Smooth muscle cell (in vitro differentiated cells): ENCODE measurements around the gene TMEM238. TPM values are rescaled to one million over a fixed set of nuclear protein-coding genes. Genes with fewer than 3 reads are reported as not detected.

Experiments
- DNase-seq: peaks from one replicate; lab custom pipeline; 2025; ENCODE audit not compliant: unreplicated experiment; lab: John Stamatoyannopoulos, UW
- H2AFZ ChIP-seq: fragments of 200-600 bp; sonication (generic); 2 replicates; pipeline ENCODE4 v1.6.0; 2016; ENCODE audit warnings: antibody characterized with exemption, low read depth, mild to moderate bottlenecking
- H3F3A ChIP-seq: fragments of 200-600 bp; sonication (generic); 2 replicates; pipeline ENCODE4 v1.6.0; 2017; ENCODE audit warnings: antibody characterized with exemption, low read depth
- H3K27ac ChIP-seq: fragments of 200-600 bp; sonication (generic); 2 replicates; pipeline ENCODE4 v1.5.1; 2016; ENCODE audit warnings: low read depth, mild to moderate bottlenecking
- H3K27me3 ChIP-seq: fragments of 200-600 bp; sonication (generic); 2 replicates; pipeline ENCODE4 v1.6.1; 2016; ENCODE audit warnings: low read depth, mild to moderate bottlenecking
- H3K36me3 ChIP-seq: fragments of 200-600 bp; sonication (generic); 2 replicates; pipeline ENCODE4 v1.5.1; 2016; ENCODE audit warnings: low read depth
- H3K4me1 ChIP-seq: fragments of 200-600 bp; sonication (generic); 2 replicates; pipeline ENCODE4 v1.5.1; 2016; ENCODE audit warnings: low read depth
- H3K4me2 ChIP-seq: fragments of 200-600 bp; sonication (generic); 2 replicates; pipeline ENCODE4 v1.6.0; 2016; ENCODE audit warnings: mild to moderate bottlenecking
- H3K4me3 ChIP-seq: fragments of 200-600 bp; sonication (generic); 2 replicates; pipeline ENCODE4 v1.5.1; 2016; ENCODE audit warnings: mild to moderate bottlenecking
- H3K79me2 ChIP-seq: fragments of 200-600 bp; sonication (generic); 2 replicates; pipeline ENCODE4 v1.6.0; 2016; ENCODE audit warnings: low read depth, mild to moderate bottlenecking
- H3K9ac ChIP-seq: fragments of 200-600 bp; sonication (generic); 2 replicates; pipeline ENCODE4 v1.6.0; 2016; ENCODE audit warnings: low read depth
- H3K9me3 ChIP-seq: fragments of 200-600 bp; sonication (generic); replicated peaks from 2 replicates; pipeline ENCODE4 v1.5.1; 2016; ENCODE audit warnings: low read depth
- H4K20me1 ChIP-seq: fragments of 200-600 bp; sonication (generic); 2 replicates; pipeline ENCODE4 v1.6.0; 2016; ENCODE audit warnings: low read depth
- CTCF ChIP-seq: fragments of 200-600 bp; sonication (generic); IDR thresholded peaks from 2 replicates; pipeline ENCODE4 v1.5.1; 2017; ENCODE audit warnings: borderline replicate concordance, mild to moderate bottlenecking, antibody characterized with exemption; ENCODE audit not compliant: insufficient read depth, poor library complexity, severe bottlenecking
- WGBS: methylation state at CpG from one replicate; pipeline ENCODE4 v1.1.7; 2016; ENCODE audit warnings: low lambda C conversion rate; 5-methylcytosine and 5-hydroxymethylcytosine counted together
- polyA plus RNA-seq: library from polyadenylated mRNA; unstranded; fragments of >200 nt; fragmentation: Nextera tagmentation; extraction: Ambion mirVana; gene quantifications from 2 replicates; pipeline ENCODE4 v1.2.1, GENCODE V29; 2016
- total RNA-seq: library from RNA; depleted of rRNA; stranded (reverse); fragments of >200 nt; gene quantifications from 2 replicates; pipeline ENCODE4 v1.2.3, GENCODE V29; 2014

Gene TMEM238
- total and polyA plus RNA-seq, 2 experiments from 2014 or later, result 2.6 to 3.3 TPM

- peaks cover 14% of the 10 kb centered on the region for H3K27me3 ChIP-seq
- no peaks in the 10 kb centered on the region for H3K9me3 ChIP-seq
- no peaks in the 10 kb centered on the region for H3F3A ChIP-seq
- H3K27ac ChIP-seq, result no peak overlapping the region
- H3K9ac ChIP-seq, result no peak overlapping the region
- no peak for TF ChIP-seq CTCF
- H3K4me1 ChIP-seq, result peaks cover 5% of the 10 kb centered on the region
- H3K4me2 ChIP-seq, result no peak overlapping the region
- WGBS, result 45% methylated on average over 22 of the region's 22 CpGs
- H3K4me3 ChIP-seq, result no peak overlapping the region
- H3K79me2 ChIP-seq, result no peaks in the 10 kb centered on the region
- no peaks in the 10 kb centered on the region for H3K36me3 ChIP-seq
- no peak for DNase-seq
- no peak overlapping the region for H2AFZ ChIP-seq
- no peaks in the 10 kb centered on the region for H4K20me1 ChIP-seq
These were observed 35.6 kb downstream of the TMEM238 start for GRCh38 chr19:55348317-55349034.

- Histone ChIP-seq H3K27ac (no peak overlapping the region), H3K27me3 (peaks cover 5% of the 10 kb centered on the region), H3K4me1 (peaks cover 5% of the 10 kb centered on the region), H3K79me2 (no peaks in the 10 kb centered on the region), H3K9me3 (no peaks in the 10 kb centered on the region), H3K4me3 (no peak overlapping the region), H3K36me3 (no peaks in the 10 kb centered on the region), H4K20me1 (no peaks in the 10 kb centered on the region), H3F3A (no peaks in the 10 kb centered on the region), H3K4me2 (no peak overlapping the region), H2AFZ (no peak overlapping the region), H3K9ac (no peak overlapping the region)
- WGBS, result 99% methylated on average over 9 of the region's 10 CpGs
- TF ChIP-seq CTCF, result no peak
- no peak for DNase-seq
These were observed 36.6 kb downstream of the TMEM238 start for GRCh38 chr19:55347442-55348009.

GRCh38 chr19:55346725-55347441 is 37.2 kb downstream of the TMEM238 start:
- no peaks in the 10 kb centered on the region for H3K79me2 ChIP-seq
- peaks cover 7% of the 10 kb centered on the region for H3K4me1 ChIP-seq

More at GRCh38 chr19:55346725-55347441, 37.2 kb downstream of the TMEM238 start:
- Histone ChIP-seq H3F3A (no peaks in the 10 kb centered on the region), H3K4me2 (no peak overlapping the region), H4K20me1 (peaks cover under 1% of the 10 kb centered on the region), H3K9me3 (no peaks in the 10 kb centered on the region), H3K4me3 (no peak overlapping the region), H3K27ac (no peak overlapping the region), H2AFZ (no peak overlapping the region), H3K36me3 (no peaks in the 10 kb centered on the region), H3K9ac (no peak overlapping the region), H3K27me3 (peaks cover 4% of the 10 kb centered on the region)
- no peak for TF ChIP-seq CTCF
- WGBS, result 95% methylated on average over 29 of the region's 41 CpGs
- DNase-seq, result no peak
